NCI-H2029 treated with DMSO at 0.1 percent for 48 hours (cell line): Measurements from ENCODE around the gene ABHD14A.
"Not testable (repeated sequence)": the region's sequence is repeated elsewhere in the genome, so short reads cannot be mapped to it uniquely, and the experiment has no call there.

ENCODE experiments used
- DNase-seq: peaks from one replicate; lab custom pipeline; 2025; lab: John Stamatoyannopoulos, UW

ABHD14A gene

DNA sequence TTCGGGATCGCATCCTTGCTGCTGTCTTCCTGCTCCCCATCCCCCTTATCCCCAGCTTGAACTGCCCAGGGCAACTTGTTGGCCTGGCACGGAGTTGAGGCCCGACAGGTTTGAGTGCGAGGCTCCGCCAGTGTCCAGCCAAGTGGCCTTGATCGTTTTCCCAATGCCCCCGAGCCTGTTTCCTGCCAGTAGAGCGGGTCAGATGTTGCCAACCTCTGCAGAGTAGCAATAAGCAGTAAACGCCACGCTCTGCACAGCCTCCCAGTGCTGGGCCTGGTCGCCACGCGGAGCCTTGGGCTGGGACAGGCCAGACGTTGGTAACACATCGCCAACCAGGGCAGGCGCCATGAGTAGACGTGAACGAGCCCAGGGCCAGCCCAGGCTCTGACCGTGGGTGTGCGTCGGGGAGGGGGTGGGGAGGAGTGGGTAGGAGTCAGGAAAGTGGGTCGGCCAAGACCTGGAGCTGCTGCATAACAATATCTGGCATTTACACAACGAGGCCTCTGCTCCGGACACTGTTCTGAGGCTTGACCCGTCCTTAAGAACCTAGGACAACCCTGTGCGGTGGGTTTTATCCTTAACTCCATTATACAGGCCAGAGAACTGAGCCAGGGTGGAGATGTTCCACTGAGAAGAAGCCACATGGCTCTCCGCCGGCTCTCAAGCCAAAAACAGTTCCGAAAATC lies 444 bp upstream of the ABHD14A start:
- no peak for DNase-seq

- DNase-seq, result no peak
These were observed 1.1 kb downstream of the ABHD14A start for GRCh38 chr3:51975852-51976549.

DNA sequence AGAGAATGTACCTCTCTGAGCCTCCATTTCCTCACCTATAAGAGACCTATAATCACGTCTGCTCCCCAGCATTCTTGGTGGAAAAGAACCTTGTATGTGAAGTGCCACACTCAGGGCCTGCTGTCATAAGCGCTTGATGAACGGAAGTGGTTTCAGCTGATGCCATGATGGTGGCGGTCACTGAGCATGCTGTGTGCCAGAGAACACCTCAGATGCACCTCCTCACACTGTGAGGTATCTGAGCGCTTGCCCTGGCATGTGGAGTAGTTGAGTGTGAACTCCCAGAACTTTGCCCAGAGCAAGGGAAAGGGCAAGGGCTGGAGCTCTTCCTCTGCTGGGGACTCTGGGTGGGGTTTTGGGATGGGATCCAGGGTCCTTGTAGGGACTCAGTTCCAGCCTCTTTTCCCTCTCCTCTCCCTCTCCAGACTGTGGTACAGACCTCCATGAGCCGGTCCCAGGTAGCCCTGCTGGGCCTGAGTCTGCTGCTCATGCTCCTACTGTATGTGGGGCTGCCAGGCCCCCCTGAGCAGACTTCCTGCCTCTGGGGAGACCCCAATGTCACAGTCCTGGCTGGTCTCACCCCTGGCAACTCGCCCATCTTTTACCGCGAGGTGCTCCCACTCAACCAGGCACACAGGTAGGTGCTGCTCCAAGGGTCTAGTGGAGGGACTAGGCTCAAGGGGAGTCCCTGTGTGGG lies 2.7 kb downstream of the ABHD14A start:
- DNase-seq, result no peak

DNA sequence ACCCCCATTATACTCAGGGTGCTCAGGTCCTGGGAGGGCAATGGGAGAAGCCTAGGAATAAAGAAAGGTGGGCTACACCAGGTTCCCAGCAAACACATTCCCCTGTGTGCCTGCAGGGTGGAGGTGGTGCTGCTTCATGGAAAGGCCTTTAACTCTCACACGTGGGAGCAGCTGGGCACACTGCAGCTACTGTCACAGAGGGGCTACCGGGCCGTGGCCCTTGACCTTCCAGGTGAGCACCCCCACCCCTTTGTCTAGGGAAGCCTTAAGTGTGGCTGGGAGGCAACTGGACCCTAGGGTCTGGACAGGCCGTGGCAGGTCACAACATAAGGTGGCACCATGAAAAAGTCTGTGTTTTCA lies 3.3 kb downstream of the ABHD14A start:
- no peak for DNase-seq

- no peak for DNase-seq
These were observed 5.4 kb downstream of the ABHD14A start for GRCh38 chr3:51980253-51980652.

DNA sequence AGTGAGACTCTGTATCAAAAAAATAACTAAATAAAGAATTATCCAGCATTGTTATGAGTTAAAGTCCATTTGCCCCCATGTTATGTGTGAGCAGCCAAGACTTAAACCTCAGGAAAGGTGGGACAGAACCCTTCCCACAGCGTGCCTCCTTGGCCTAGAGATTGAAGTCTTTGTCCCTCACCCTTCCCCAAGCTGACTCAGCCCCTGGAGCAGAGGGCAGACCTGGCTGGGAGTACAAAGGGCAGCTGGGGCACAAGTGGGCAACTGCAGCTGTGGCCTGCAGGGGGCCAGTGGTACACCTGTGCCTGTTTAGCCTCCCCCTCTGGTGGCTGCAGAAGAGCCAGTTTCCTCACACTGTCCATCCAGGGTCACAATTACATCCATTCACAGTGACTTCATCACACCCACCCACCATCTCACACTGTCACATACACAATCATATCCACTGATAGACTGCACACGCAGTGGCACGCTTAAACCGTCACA lies 7.5 kb downstream of the ABHD14A start:
- DNase-seq, result no peak

DNA sequence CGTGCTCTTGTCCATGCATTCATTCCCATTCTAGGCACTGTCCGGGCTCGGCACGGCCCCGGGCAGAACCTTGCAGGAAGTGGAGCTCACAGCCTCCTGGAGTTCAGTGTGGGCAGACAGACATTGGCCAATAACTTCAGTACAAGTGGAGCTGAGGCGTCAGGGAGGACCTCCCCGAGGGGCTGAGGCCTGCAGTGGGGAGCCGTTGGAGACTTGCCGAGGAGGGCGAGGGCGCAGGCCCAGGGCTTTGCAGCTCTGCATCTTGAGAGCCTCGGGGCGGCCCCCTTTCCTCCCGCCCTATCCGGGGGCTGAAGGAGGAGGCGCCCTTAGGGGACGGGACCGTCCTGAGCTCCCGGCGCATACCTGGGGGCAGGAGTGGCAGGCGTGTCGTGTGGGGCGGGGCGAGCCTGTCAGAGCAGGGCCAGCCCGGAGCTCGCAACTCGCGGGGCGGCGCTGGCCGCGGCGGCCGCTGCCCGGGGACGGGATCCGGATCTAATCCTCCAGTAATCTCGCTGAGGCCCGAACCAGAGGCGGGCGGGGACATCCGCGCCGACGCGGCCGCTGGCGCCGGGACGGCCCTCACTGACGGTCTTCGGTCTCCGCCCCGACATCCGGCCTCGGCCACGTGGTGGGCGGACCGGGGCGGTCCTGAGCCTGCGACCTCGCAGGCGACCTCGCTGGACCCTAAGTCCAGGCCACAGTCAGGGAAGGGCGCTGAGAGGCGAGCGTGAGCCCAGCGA lies 8.1 kb downstream of the ABHD14A start, which contains the start of gene ACY1:
Gene ACY1, plus strand, starts transcription at position 698 of the 740 bp plus-strand sequence. CDS start 530 bp downstream, outside the sequence.
- no peak for DNase-seq

DNA sequence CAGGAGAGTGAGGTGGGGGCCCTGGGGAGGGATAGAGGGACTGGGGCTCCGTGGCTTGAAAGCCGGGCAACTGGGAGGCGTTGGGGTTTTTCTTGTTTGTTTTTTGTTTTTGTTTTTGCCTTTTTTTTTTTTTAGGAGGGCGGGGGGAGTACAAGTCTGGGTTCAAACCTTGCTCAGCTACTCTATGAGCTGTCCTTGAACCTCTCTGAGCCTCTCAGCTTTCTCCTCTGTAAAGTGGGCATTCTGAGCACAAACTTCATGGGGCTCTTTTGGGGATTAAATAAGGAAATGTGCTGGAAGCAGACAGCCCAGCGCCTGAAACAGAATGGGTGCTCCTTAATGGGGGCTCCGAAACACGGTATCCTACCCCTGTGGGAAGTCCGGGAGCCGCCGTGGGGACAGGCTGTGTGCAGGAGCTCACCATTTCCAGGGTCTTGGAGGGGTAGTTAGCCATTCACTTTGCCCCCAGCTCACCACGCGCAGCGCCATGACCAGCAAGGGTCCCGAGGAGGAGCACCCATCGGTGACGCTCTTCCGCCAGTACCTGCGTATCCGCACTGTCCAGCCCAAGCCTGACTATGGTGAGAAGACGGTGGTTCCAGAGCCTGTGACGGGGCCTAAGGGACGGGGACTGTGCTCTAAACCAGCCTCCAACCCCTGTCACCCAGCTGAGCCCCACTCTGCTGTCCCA lies 8.9 kb downstream of the ABHD14A start:
- DNase-seq, result no peak

DNA sequence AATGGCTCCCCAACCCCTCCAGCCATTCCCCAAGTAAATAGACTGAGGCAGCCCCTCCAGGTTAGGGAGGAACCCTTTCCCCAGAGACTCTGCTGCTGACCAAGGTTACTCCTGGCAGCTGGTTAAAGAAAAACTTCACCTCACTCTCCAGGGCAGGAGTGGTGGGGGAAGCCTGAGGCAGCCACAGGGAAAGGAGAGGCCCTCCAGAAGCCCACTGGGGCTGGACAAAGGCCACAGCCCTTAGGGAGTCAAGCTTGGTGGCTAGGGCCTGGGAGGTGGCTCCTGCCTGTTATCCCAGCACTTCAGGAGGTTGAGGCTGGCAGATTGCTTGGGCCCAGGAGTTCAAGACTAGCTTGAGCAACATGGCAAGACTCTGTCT lies 9.4 kb downstream of the ABHD14A start:
- no peak for DNase-seq

DNA sequence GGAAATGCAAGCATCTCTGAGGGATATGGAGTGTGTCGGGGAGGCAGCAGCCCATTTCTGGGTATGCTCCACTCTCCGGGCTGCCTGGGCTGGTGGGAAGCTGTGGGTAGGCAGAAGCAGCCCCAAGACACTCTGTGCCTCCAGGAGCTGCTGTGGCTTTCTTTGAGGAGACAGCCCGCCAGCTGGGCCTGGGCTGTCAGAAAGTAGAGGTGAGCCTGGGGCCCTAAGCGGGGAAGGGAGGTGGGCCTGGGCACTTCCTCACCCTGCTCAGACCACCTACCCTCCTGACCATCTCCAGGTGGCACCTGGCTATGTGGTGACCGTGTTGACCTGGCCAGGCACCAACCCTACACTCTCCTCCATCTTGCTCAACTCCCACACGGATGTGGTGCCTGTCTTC lies 10.2 kb downstream of the ABHD14A start:
- DNase-seq, result no peak

GRCh38 chr3:51986010-51986947 lies 11.4 kb downstream of the ABHD14A start:
- DNase-seq, result no peak

DNA sequence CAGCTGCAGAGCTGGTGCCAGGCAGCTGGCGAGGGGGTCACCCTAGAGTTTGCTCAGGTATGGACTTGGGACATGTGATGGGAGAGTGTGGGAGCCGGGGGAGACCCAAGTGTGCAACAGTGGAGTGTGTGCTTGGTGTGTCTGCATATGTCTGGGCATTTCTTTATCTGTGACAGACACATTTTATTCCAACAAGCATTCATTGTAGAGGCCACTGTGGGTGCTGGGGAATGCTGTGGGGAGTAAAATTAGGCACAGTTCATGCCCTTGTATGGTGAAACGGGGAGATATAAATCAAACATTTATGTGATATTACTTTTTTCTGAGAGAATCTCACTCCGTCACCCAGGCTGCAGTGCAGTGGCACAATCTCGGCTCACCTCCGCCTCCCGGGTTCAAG lies 12.7 kb downstream of the ABHD14A start:
- no peak for DNase-seq

DNA sequence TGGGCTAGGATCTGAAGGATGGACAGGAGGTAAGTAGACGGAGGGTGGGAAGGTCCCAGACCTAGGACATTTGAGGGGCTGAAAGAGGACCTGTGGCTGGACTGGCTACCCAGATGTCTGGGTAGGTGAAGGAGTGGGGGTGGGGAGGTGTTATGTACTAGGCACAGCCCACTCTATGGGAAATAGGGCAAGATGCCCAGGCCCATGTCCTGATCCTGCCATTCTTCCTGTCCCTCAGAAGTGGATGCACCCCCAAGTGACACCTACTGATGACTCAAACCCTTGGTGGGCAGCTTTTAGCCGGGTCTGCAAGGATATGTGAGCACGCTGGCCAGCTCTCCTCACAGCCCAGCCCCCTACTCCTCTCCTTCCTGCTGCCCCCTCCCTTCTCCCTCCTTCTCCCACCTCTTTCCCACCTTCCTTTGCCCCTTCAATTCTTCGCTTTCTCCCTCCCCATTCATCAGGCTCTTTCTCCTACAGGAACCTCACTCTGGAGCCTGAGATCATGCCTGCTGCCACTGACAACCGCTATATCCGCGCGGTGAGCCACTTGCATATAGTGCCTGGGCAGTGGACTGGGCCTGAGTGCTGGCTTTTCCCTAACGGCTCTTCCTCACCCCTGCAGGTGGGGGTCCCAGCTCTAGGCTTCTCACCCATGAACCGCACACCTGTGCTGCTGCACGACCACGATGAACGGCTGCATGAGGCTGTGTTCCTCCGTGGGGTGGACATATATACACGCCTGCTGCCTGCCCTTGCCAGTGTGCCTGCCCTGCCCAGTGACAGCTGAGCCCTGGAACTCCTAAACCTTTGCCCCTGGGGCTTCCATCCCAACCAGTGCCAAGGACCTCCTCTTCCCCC lies 13.7 kb downstream of the ABHD14A start:
- DNase-seq, result no peak

DNA sequence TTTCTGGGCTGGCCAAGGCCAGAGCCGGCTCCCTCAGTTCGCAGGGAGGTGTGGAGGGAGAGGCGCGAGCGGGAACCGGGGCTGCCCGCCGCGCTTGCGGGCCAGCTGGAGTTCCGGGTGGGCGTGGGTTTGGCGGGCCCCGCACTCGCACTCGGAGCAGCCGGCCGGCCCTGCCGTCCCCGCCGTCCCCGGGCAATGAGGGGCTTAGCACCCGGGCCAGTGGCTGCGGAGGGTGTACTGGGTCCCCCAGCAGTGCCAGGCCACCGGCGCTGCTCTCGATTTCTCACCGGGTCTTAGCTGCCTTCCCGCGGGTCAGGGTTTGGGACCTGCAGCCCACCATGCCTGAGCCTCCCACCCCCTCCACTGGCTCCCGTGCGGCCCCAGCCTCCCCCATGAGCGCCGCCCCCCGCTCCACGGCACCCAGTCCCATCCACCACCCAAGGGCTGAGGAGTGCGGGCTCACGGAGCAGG lies 15.7 kb downstream of the ABHD14A start:
- DNase-seq, result not testable (repeated sequence)

- no peak for DNase-seq
These were observed 17.3 kb downstream of the ABHD14A start for GRCh38 chr3:51992017-51992682.

DNA sequence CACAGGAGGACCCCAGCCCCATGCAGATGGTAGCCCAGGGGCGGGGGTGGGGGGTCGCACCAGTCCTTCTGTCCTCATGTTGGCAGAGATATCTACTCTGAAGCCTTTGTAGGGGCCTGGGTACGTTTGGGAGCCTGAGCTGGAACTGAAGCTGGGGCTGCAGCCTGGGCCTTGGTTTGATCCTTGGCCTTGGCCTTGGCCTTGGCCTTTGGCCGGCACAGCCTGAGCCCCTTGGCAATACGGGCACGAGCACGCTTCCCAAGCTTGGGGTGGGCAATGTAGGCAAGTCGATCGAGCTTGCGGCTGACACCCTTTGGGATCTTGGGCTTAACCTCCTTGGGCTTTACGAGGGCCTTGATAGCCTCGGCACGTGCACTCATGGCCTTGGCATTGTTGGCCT lies 18.8 kb downstream of the ABHD14A start:
- DNase-seq, result not testable (repeated sequence)

GRCh38 chr3:51994530-51994929 lies 19.7 kb downstream of the ABHD14A start:
- DNase-seq, result no peak

GRCh38 chr3:51995346-51996163 lies 20.7 kb downstream of the ABHD14A start, which contains the start of gene RPL29:
Gene RPL29 (minus strand): TSS chr3:51995895. CDS start chr3:51995461, 434 bp downstream.
- peak; percentile 56 for DNase-seq
